Activated CD8-positive, alpha-beta T cell treated with anti-CD3 and anti-CD28 coated beads for 36 hours (primary cell): ENCODE results near the gene REG3G. TPM values are rescaled to one million over a fixed set of nuclear protein-coding genes. Genes with fewer than 3 reads are reported as not detected.
"Not testable (repeated sequence)": the region's sequence is repeated elsewhere in the genome, so short reads cannot be mapped to it uniquely, and the experiment has no call there.

Experiments
- ATAC-seq: fragments of 200-7000 bp; cut with Tn5 transposase; one replicate; pipeline ENCODE4 v1.10.0; 2021; ENCODE audit warnings: mild to moderate bottlenecking, moderate library complexity
- CTCF ChIA-PET: fragments of 350-600 bp; sonication (Branson Sonifier 250); formaldehyde crosslinking; loops from one replicate; lab custom pipeline; 2021; ENCODE audit warnings: antibody characterized with exemption; lab: Charles Lee
- POLR2A ChIA-PET: fragments of 350-600 bp; sonication (Branson Sonifier 250); formaldehyde crosslinking; loops from one replicate; lab custom pipeline; 2021; ENCODE audit warnings: antibody characterized with exemption; lab: Charles Lee
- DNase-seq: peaks from one replicate; pipeline ENCODE4 v3.0.0-alpha.2; 2020
- H3K27ac Mint-ChIP-seq: one replicate; pipeline ENCODE4 v1.8.0; 2021; ENCODE audit warnings: mild to moderate bottlenecking, mixed read lengths
- H3K27me3 Mint-ChIP-seq: one replicate; pipeline ENCODE4 v1.8.0; 2021; ENCODE audit warnings: mixed read lengths
- H3K36me3 Mint-ChIP-seq: one replicate; pipeline ENCODE4 v1.8.0; 2021; ENCODE audit warnings: low read depth, mixed read lengths
- H3K4me1 Mint-ChIP-seq: one replicate; pipeline ENCODE4 v1.8.0; 2021; ENCODE audit warnings: low read depth, mixed read lengths
- H3K4me3 Mint-ChIP-seq: one replicate; pipeline ENCODE4 v1.8.0; 2021; ENCODE audit warnings: mild to moderate bottlenecking, moderate library complexity, mixed read lengths
- H3K9me3 Mint-ChIP-seq: one replicate; pipeline ENCODE4 v1.8.0; 2021; ENCODE audit warnings: mixed read lengths
- intact Hi-C: fragments of 100-400 bp; cut with micrococcal nuclease; formaldehyde crosslinking; loops from one replicate; pipeline ENCODE4 v1.10.0; 2022
- total RNA-seq, 2 experiments: library from RNA; stranded (reverse); gene quantifications; one replicate each; pipeline ENCODE4 v1.2.3, GENCODE V29; 2021
- TF ChIP-seq, protein P1 (sequence below): fragments of 200-600 bp; IDR thresholded peaks from one replicate; pipeline ENCODE4 v1.8.0; 2022; ENCODE audit warnings: antibody characterized with exemption, mild to moderate bottlenecking

REG3G gene
- total RNA-seq, 2 experiments from 2014 or later, result not detected

GRCh38 chr2:79041032-79041448 is 15.5 kb downstream of the REG3G start:
- TF ChIP-seq, protein P1, sequence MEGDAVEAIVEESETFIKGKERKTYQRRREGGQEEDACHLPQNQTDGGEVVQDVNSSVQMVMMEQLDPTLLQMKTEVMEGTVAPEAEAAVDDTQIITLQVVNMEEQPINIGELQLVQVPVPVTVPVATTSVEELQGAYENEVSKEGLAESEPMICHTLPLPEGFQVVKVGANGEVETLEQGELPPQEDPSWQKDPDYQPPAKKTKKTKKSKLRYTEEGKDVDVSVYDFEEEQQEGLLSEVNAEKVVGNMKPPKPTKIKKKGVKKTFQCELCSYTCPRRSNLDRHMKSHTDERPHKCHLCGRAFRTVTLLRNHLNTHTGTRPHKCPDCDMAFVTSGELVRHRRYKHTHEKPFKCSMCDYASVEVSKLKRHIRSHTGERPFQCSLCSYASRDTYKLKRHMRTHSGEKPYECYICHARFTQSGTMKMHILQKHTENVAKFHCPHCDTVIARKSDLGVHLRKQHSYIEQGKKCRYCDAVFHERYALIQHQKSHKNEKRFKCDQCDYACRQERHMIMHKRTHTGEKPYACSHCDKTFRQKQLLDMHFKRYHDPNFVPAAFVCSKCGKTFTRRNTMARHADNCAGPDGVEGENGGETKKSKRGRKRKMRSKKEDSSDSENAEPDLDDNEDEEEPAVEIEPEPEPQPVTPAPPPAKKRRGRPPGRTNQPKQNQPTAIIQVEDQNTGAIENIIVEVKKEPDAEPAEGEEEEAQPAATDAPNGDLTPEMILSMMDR, result no peak
- CTCF ChIA-PET, result no interaction called here
- no peaks in the 10 kb centered on the region for H3K9me3 Mint-ChIP-seq
- ATAC-seq, result no peak
- H3K36me3 Mint-ChIP-seq, result no peaks in the 10 kb centered on the region
- POLR2A ChIA-PET, result no interaction called here
- no peak overlapping the region for H3K27ac Mint-ChIP-seq
- intact Hi-C loops, result no loop called here
- DNase-seq, result no peak
- H3K4me1 Mint-ChIP-seq, result no peaks in the 10 kb centered on the region
- no peaks in the 10 kb centered on the region for H3K27me3 Mint-ChIP-seq
- no peak overlapping the region for H3K4me3 Mint-ChIP-seq

DNA sequence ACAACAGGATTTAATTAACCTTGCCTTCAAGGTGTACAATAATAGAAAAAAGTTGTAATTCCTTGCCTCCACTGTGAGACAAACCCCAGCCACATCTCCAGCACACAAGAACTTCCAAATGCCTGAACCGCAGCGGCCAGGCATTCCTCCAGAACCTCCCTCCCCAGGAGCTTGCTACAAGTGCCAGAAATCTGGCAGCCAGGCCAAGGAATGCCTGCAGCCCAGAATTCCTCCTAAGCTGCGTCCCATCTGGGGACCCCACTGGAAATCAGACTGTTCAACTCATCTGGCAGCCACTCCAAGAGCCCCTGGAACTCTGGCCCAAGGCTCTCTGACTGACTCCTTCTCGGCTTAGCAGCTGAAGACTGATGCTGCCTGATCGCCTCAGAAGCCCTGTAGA is 28.0 kb downstream of the REG3G start:
- POLR2A ChIA-PET, DNase-seq, intact Hi-C loops, H3K4me1 Mint-ChIP-seq, ATAC-seq, H3K27me3 Mint-ChIP-seq, H3K36me3 Mint-ChIP-seq, H3K27ac Mint-ChIP-seq, CTCF ChIA-PET, H3K4me3 Mint-ChIP-seq, H3K9me3 Mint-ChIP-seq: not testable (repeated sequence)

- H3K4me3 Mint-ChIP-seq, H3K9me3 Mint-ChIP-seq, ATAC-seq, H3K36me3 Mint-ChIP-seq, DNase-seq, H3K27ac Mint-ChIP-seq, H3K4me1 Mint-ChIP-seq, intact Hi-C loops, POLR2A ChIA-PET, H3K27me3 Mint-ChIP-seq, CTCF ChIA-PET: not testable (repeated sequence)
Observed at GRCh38 chr2:79054769-79055168, 29.3 kb downstream of the REG3G start.

DNA sequence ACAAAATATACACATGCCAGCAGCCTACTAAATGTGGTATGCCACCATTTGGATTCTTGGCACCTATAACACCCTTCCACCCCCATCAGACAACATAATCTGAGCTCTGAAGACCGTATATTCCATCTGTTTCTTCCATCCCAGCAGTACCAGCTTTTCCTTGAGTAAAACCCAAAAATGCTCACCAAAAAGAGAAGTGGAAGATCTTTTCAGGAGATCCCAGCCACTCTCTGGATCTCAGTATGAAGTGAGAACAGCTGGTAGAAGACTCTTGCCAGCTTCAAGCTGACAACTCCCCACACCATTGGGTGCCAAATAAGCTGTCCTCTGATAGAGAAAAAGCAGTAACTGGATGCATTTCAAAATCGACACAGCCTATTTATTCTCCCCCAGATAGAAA is 39.7 kb downstream of the REG3G start:
- Mint-ChIP-seq H3K27me3 (no peaks in the 10 kb centered on the region), H3K4me3 (no peak overlapping the region), H3K4me1 (no peaks in the 10 kb centered on the region), H3K9me3 (peaks cover 4% of the 10 kb centered on the region), H3K36me3 (no peaks in the 10 kb centered on the region), H3K27ac (no peak overlapping the region)
- ChIA-PET CTCF (no interaction called here), POLR2A (no interaction called here)
- ATAC-seq (no peak), DNase-seq (no peak)
- TF ChIP-seq, protein P1, result no peak
- intact Hi-C loops, result no loop called here

DNA sequence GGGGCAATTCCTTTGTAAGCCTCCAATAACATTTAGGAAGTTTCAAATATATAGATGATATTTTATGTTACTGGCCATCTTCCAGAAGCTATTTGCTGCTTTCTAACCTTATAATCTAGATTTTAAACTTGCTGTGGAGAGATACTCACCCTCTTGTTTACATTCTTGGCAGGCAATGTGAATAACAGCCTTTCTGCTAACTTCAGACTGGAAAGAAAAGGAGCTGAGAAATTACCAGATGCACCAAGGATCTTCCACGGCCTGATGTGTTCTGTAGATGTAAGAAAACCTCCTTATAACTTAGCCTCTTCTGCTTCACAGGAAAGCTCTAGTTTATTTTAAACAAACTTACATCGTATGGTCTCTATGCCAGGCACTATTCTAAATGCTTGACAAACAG is 45.6 kb downstream of the REG3G start:
- H3K27me3 Mint-ChIP-seq, result no peaks in the 10 kb centered on the region
- no peak overlapping the region for H3K4me3 Mint-ChIP-seq
- POLR2A ChIA-PET, result no interaction called here
- peaks cover 4% of the 10 kb centered on the region for H3K9me3 Mint-ChIP-seq
- CTCF ChIA-PET, result no interaction called here
- TF ChIP-seq, protein P1, result no peak
- DNase-seq (no peak), ATAC-seq (no peak)
- no peaks in the 10 kb centered on the region for H3K36me3 Mint-ChIP-seq
- no peak overlapping the region for H3K27ac Mint-ChIP-seq
- intact Hi-C loops, result no loop called here
- no peaks in the 10 kb centered on the region for H3K4me1 Mint-ChIP-seq

Other genes with a start within 250 kb of the REG3G start
- gene REG1B, start 62.3 kb downstream of the REG3G start, total RNA-seq, result not detected
- not detected for gene REG1A, start 94.8 kb downstream of the REG3G start, total RNA-seq
- not detected for gene REG3A, start 134.1 kb downstream of the REG3G start, total RNA-seq